Neuronal stem cell (in vitro differentiated cells): ENCODE results near the gene TXNDC8.

Experiments
- DNase-seq: peaks from one replicate; pipeline ENCODE4 v3.0.0-alpha.2; 2013; ENCODE audit warnings: low spot score
- H2AFZ ChIP-seq: one replicate; pipeline ENCODE4 v1.6.1; 2013; ENCODE audit warnings: mild to moderate bottlenecking, low read length, inconsistent platforms
- H2AK5ac ChIP-seq: 2 replicates; pipeline ENCODE4 v1.6.1; 2013; ENCODE audit warnings: low read depth, mild to moderate bottlenecking, inconsistent platforms, low read length, moderate library complexity, mixed read lengths
- H2BK120ac ChIP-seq: 2 replicates; pipeline ENCODE4 v1.6.1; 2013; ENCODE audit warnings: low read depth, mild to moderate bottlenecking, inconsistent platforms, low read length, moderate library complexity, mixed read lengths
- H2BK12ac ChIP-seq: one replicate; pipeline ENCODE4 v1.6.1; 2013; ENCODE audit warnings: low read length, inconsistent platforms
- H2BK15ac ChIP-seq: 2 replicates; pipeline ENCODE4 v1.6.1; 2013; ENCODE audit warnings: mild to moderate bottlenecking, low read length, inconsistent platforms, mixed read lengths
- H2BK5ac ChIP-seq: one replicate; pipeline ENCODE4 v1.6.1; 2013; ENCODE audit warnings: inconsistent platforms, mild to moderate bottlenecking, low read length, moderate library complexity
- H3K14ac ChIP-seq: one replicate; pipeline ENCODE4 v1.6.1; 2013; ENCODE audit warnings: low read length, inconsistent platforms
- H3K18ac ChIP-seq: 2 replicates; pipeline ENCODE4 v1.6.1; 2013; ENCODE audit warnings: low read length, inconsistent platforms
- H3K23ac ChIP-seq: 2 replicates; pipeline ENCODE4 v1.6.1; 2013; ENCODE audit warnings: low read depth, mild to moderate bottlenecking, mixed read lengths, low read length, inconsistent platforms; ENCODE audit not compliant: poor library complexity
- H3K27ac ChIP-seq: replicated peaks from 3 replicates; pipeline ENCODE4 v1.5.1; 2013; ENCODE audit warnings: low read length, inconsistent platforms
- H3K27me3 ChIP-seq, 3 experiments: 2 replicates each; pipeline ENCODE4 v1.6.1; 2013; ENCODE audit warnings: low read length in 3 of 3, mild to moderate bottlenecking in 2 of 3, inconsistent platforms in 1 of 3, low read depth in 1 of 3, mixed read lengths in 1 of 3, moderate library complexity in 1 of 3; ENCODE audit not compliant: control insufficient read depth in 3 of 3, insufficient read depth in 3 of 3
- H3K36me3 ChIP-seq, 2 donors: replicated peaks in 1 of 2; 2 replicates each; pipeline ENCODE4 v1.6.1; 2013; ENCODE audit warnings: low read length in 2 of 2; ENCODE audit not compliant: control insufficient read depth in 2 of 2, insufficient read depth in 2 of 2
- H3K4ac ChIP-seq: 2 replicates; pipeline ENCODE4 v1.6.1; 2013; ENCODE audit warnings: inconsistent platforms, mild to moderate bottlenecking, low read length, moderate library complexity
- H3K4me1 ChIP-seq, 2 donors: 1 replicate in 1 of 2; 2 replicates in 1 of 2; pipeline ENCODE4 v1.6.1; 2013; ENCODE audit warnings: low read length in 2 of 2, low read depth in 1 of 2; ENCODE audit not compliant: control insufficient read depth in 2 of 2, insufficient read depth in 1 of 2
- H3K4me2 ChIP-seq: one replicate; pipeline ENCODE4 v1.6.1; 2013; ENCODE audit warnings: mild to moderate bottlenecking, low read length, inconsistent platforms; ENCODE audit not compliant: insufficient read depth, poor library complexity, severe bottlenecking
- H3K4me3 ChIP-seq, 2 donors: 2 replicates each; pipeline ENCODE4 v1.5.1; 2013; ENCODE audit warnings: low read length in 2 of 2, mild to moderate bottlenecking in 2 of 2, inconsistent platforms in 1 of 2, moderate library complexity in 1 of 2
- H3K79me1 ChIP-seq: one replicate; pipeline ENCODE4 v1.6.1; 2013; ENCODE audit warnings: low read depth, mild to moderate bottlenecking, inconsistent platforms, low read length, moderate library complexity
- H3K9ac ChIP-seq: one replicate; pipeline ENCODE4 v1.6.1; 2013; ENCODE audit warnings: mild to moderate bottlenecking, low read depth, low read length, inconsistent platforms; ENCODE audit not compliant: poor library complexity
- H3K9me3 ChIP-seq, 2 donors: replicated peaks in 1 of 2; 2 replicates each; pipeline versions ENCODE3 to v1.6.1; 2013; ENCODE audit warnings: low read length in 2 of 2, mild to moderate bottlenecking in 2 of 2, inconsistent platforms in 1 of 2, low read depth in 1 of 2, mixed read lengths in 1 of 2, moderate library complexity in 1 of 2; ENCODE audit not compliant: control insufficient read depth in 2 of 2, insufficient read depth in 1 of 2
- H4K8ac ChIP-seq: one replicate; pipeline ENCODE4 v1.6.1; 2013; ENCODE audit warnings: low read depth, mild to moderate bottlenecking, inconsistent platforms, low read length, moderate library complexity
- H4K91ac ChIP-seq: one replicate; pipeline ENCODE4 v1.6.1; 2013; ENCODE audit warnings: low read length, low read depth, mild to moderate bottlenecking, inconsistent platforms; ENCODE audit not compliant: poor library complexity
- WGBS, 2 donors: extraction: QIAGEN DNeasy Blood & Tissue Kit; methylation state at CpG; one replicate each; pipeline ENCODE4 v1.1.7; 2013; ENCODE audit warnings: missing lambda C conversion rate in 2 of 2, mixed read lengths in 1 of 2; ENCODE audit not compliant: insufficient read length in 2 of 2, insufficient replicate concordance in 1 of 2; ENCODE audit errors: extremely low coverage in 2 of 2; 5-methylcytosine and 5-hydroxymethylcytosine counted together

TXNDC8 gene

DNA sequence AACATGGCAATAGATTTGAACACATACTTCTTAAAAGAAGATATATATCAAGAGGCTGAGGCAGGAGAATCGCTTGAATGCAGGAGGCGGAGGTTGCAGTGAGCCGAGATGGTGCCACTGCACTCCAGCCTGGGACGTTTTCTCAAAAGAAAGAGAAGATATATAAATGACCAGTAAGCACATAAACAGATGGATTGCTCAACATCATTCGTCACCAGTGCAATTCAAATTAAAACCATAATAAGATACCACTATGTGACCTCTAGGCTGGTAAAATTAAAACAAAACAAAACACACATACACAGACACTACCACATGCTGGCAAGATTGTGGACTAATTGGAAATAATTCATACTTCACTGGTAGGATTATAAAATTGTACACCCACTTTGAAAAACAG lies 76.0 kb downstream of the TXNDC8 start:
- no peak overlapping the region for H3K9ac ChIP-seq
- no peak overlapping the region for H3K27ac ChIP-seq
- H3K9me3 ChIP-seq = peaks cover 0 to 3% of the 10 kb centered on the region in 2 donors
- no CpG with 5 or more reads among the region's 5 CpGs for WGBS, 2 donors
- no peak overlapping the region for H4K8ac ChIP-seq
- H3K79me1 ChIP-seq = no peaks in the 10 kb centered on the region
- no peak overlapping the region for H3K23ac ChIP-seq
- H3K18ac ChIP-seq = no peak overlapping the region
- H2BK5ac ChIP-seq = no peak overlapping the region
- no peak overlapping the region for H2AFZ ChIP-seq
- H3K4me1 ChIP-seq = peaks cover 3 to 10% of the 10 kb centered on the region in 2 donors
- no peak overlapping the region for H3K4ac ChIP-seq
- H2BK12ac ChIP-seq = no peak overlapping the region
- no peak overlapping the region for H2AK5ac ChIP-seq
- no peak overlapping the region for H3K14ac ChIP-seq
- no peak overlapping the region for H4K91ac ChIP-seq
- no peak overlapping the region for H2BK15ac ChIP-seq
- no peak overlapping the region for H3K4me3 ChIP-seq
- no peaks in the 10 kb centered on the region for H3K27me3 ChIP-seq
- DNase-seq = no peak
- no peaks in the 10 kb centered on the region for H3K36me3 ChIP-seq
- no peak overlapping the region for H2BK120ac ChIP-seq
- H3K4me2 ChIP-seq = no peak overlapping the region

DNA sequence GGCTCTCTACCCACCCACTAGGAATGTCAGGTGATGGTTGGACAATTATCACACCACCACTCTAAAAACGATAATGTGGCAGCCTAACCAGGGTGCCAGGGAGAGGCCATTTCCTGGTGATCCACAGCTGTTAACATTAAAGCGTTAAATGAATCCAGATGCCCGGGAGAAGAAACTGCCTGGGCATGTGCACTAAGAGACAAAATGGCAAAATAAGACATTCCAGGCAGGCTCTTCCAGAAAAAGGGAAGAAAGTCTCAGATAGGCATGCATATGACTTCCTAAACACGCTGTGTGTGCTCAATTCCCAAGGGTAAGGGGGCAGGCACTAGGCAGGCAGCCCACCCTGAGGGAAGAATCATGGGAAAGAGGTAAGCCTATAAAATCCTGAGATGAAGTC lies 76.8 kb downstream of the TXNDC8 start:
- WGBS, 2 donors = no CpG with 5 or more reads among the region's 4 CpGs
- Histone ChIP-seq H3K23ac (no peak overlapping the region), H2BK15ac (no peak overlapping the region), H3K4me2 (no peak overlapping the region), H4K8ac (no peak overlapping the region), H2BK120ac (no peak overlapping the region), H3K18ac (no peak overlapping the region), H3K9ac (no peak overlapping the region), H3K4me1 (peaks cover 3 to 10% of the 10 kb centered on the region in 2 donors), H2BK12ac (no peak overlapping the region), H2AFZ (no peak overlapping the region), H2BK5ac (no peak overlapping the region), H4K91ac (no peak overlapping the region), H3K79me1 (no peaks in the 10 kb centered on the region), H3K36me3 (no peaks in the 10 kb centered on the region), H3K4me3 (no peak overlapping the region), H3K27ac (no peak overlapping the region), H3K9me3 (peaks cover 0 to 3% of the 10 kb centered on the region in 2 donors), H3K4ac (no peak overlapping the region), H2AK5ac (no peak overlapping the region), H3K27me3 (no peaks in the 10 kb centered on the region), H3K14ac (no peak overlapping the region)
- DNase-seq = no peak

DNA sequence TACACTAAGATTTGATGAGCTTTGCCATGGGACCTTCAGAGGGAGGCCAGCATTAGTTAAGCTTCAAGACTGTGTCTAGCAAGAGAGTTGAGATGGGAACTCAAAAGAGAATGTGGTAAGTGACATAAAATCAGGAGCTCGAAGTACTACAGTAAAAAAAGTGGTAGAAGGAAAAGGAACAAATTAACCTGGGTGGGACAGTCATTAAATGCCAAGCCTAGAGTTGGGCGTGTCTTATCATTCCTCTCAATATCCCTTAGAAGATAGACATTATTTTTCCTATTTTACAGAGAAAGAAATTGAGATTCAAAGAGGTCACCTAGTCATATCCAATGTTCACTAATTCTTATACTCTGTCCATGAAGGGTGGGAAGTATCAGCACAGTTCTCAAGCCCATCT lies 78.1 kb downstream of the TXNDC8 start:
- H3K14ac ChIP-seq = no peak overlapping the region
- no peaks in the 10 kb centered on the region for H3K27me3 ChIP-seq
- H2BK5ac ChIP-seq = no peak overlapping the region
- H2AFZ ChIP-seq = no peak overlapping the region
- no peak overlapping the region for H3K4me3 ChIP-seq
- no peak overlapping the region for H3K18ac ChIP-seq
- peaks cover 4 to 10% of the 10 kb centered on the region in 2 donors for H3K4me1 ChIP-seq
- DNase-seq = no peak
- peaks cover 5% of the 10 kb centered on the region for H3K79me1 ChIP-seq
- peaks cover 0 to 2% of the 10 kb centered on the region in 2 donors for H3K9me3 ChIP-seq
- H2AK5ac ChIP-seq = no peak overlapping the region
- no CpG with 5 or more reads among the region's 2 CpGs for WGBS, 2 donors
- H2BK15ac ChIP-seq = no peak overlapping the region
- H3K4ac ChIP-seq = no peak overlapping the region
- H2BK12ac ChIP-seq = no peak overlapping the region
- H4K91ac ChIP-seq = no peak overlapping the region
- H4K8ac ChIP-seq = no peak overlapping the region
- no peak overlapping the region for H3K4me2 ChIP-seq
- no peak overlapping the region for H3K9ac ChIP-seq
- no peak overlapping the region for H3K23ac ChIP-seq
- no peaks in the 10 kb centered on the region for H3K36me3 ChIP-seq
- H2BK120ac ChIP-seq = no peak overlapping the region
- no peak overlapping the region for H3K27ac ChIP-seq

- no peak for DNase-seq
- peaks cover 8% of the 10 kb centered on the region for H3K79me1 ChIP-seq
- no peak overlapping the region for H3K27ac ChIP-seq
- no peak overlapping the region for H3K9ac ChIP-seq
- H3K4me3 ChIP-seq = no peak overlapping the region
- no peak overlapping the region for H4K91ac ChIP-seq
- H2BK120ac ChIP-seq = no peak overlapping the region
- H2AFZ ChIP-seq = no peak overlapping the region
- no peak overlapping the region for H2BK15ac ChIP-seq
- H3K36me3 ChIP-seq = no peaks in the 10 kb centered on the region
- H3K23ac ChIP-seq = no peak overlapping the region
- H3K18ac ChIP-seq = no peak overlapping the region
- no peak overlapping the region for H2BK5ac ChIP-seq
- no peak overlapping the region for H3K14ac ChIP-seq
- no peak overlapping the region for H3K4ac ChIP-seq
- WGBS, 2 donors = no CpG with 5 or more reads among the region's 3 CpGs
- H2BK12ac ChIP-seq = no peak overlapping the region
- H4K8ac ChIP-seq = no peak overlapping the region
- H3K9me3 ChIP-seq = no peaks in the 10 kb centered on the region
- no peaks in the 10 kb centered on the region for H3K27me3 ChIP-seq
- no peak overlapping the region for H2AK5ac ChIP-seq
- peaks cover 6 to 10% of the 10 kb centered on the region in 2 donors for H3K4me1 ChIP-seq
- H3K4me2 ChIP-seq = no peak overlapping the region
Observed at GRCh38 chr9:110258690-110259091, 79.0 kb downstream of the TXNDC8 start.
